Pancreas (tissue), 10 donors: ENCODE measurements around the gene FBXO41. TPM values are rescaled to one million over a fixed set of nuclear protein-coding genes. Genes with fewer than 3 reads are reported as not detected.

Experiments
- ATAC-seq, 4 donors: fragments of 200-7000 bp; cut with Tn5 transposase; one replicate each; pipeline versions ENCODE4 v1.8.0 to v1.9.1; 2020; ENCODE audit warnings: mild to moderate bottlenecking in 4 of 4, moderate library complexity in 4 of 4
- DNase-seq, 6 donors: peaks; one replicate each; pipeline ENCODE4 v3.0.0-alpha.2; 2020
- FAIRE-seq: peaks from 2 replicates; lab custom pipeline; 2012; peaks lifted over from hg19 to GRCh38; lab: Jason Lieb, UNC
- H3K27ac ChIP-seq, 4 donors: fragments of 200-600 bp; sonication (generic); 1 replicate in 3 of 4; 2 replicates in 1 of 4; pipeline versions ENCODE4 v1.5.0 to v1.8.0; 2020
- H3K27me3 ChIP-seq, 4 donors: fragments of 200-600 bp; one replicate each; pipeline ENCODE4 v1.8.0; 2021
- H3K36me3 ChIP-seq, 3 donors: fragments of 200-600 bp; sonication (generic) in 1 of 3; one replicate each; pipeline versions ENCODE4 v1.5.0 to v1.8.0; 2020 to 2021
- H3K4me1 ChIP-seq, 3 donors: fragments of 200-600 bp; one replicate each; pipeline ENCODE4 v1.8.0; 2021
- H3K4me3 ChIP-seq, 4 donors: fragments of 200-600 bp; sonication (generic) in 2 of 4; one replicate each; pipeline versions ENCODE4 v1.5.0 to v1.8.0; 2020 to 2021
- H3K9me3 ChIP-seq, 4 donors: fragments of 200-600 bp; one replicate each; pipeline ENCODE4 v1.8.0; 2021
- WGBS, 2 donors: extraction: QIAGEN DNeasy Blood & Tissue Kit; methylation state at CpG; one replicate each; pipeline ENCODE4 v1.1.7; 2013; 5-methylcytosine and 5-hydroxymethylcytosine counted together
- intact Hi-C, 3 donors: fragments of 100-400 bp; cut with DNase I; formaldehyde crosslinking; loops; one replicate each; pipeline versions ENCODE4 v1.11.1 to v1.14.2; 2022
- polyA plus RNA-seq, 2 donors: library from polyadenylated mRNA; stranded (reverse); fragments of 200-250 nt; gene quantifications; one replicate each; pipeline ENCODE4 v1.2.3, GENCODE V29; 2013
- total RNA-seq, 6 donors: library from RNA; stranded (reverse); fragmentation: NEBNext Ultra II Directional in 4 of 6; extraction: Animal tissue kit (Norgen Biotek cat#: 25700) in 4 of 6; gene quantifications; one replicate each; pipeline versions ENCODE4 v1.2.1 to v1.2.4, GENCODE V29; 2021 to 2023
- TF ChIP-seq, protein P1 (sequence below), 4 donors: fragments of 200-600 bp; sonication (generic) in 3 of 4; IDR thresholded peaks; one replicate each; pipeline versions ENCODE4 v1.5.0 to v1.8.0; 2021; ENCODE audit warnings: antibody characterized with exemption in 4 of 4
- donor health status: healthy with polysubstance abuse.
- donor health status: DM: no; HTN: no; CAD: no; lungs with moderate emphysema.
- donor health status: DM: no; HTN: no; CAD: no.
- donor health status: control.
- donor health status: control.
- donor health status: Bipolar disorder and iron deficiency.
- donor health status: DM: yes; HTN: yes; CAD: no.
- donor health status: DM: no; HTN: no; CAD: no.
- donor health status: DM: no; HTN: no; CAD: no.
- donor health status: DM: yes; HTN: yes; CAD: no.

The FBXO41 gene
- total and polyA plus RNA-seq, 8 donors: 2.2 to 6.9 (median 3.4) TPM

DNA sequence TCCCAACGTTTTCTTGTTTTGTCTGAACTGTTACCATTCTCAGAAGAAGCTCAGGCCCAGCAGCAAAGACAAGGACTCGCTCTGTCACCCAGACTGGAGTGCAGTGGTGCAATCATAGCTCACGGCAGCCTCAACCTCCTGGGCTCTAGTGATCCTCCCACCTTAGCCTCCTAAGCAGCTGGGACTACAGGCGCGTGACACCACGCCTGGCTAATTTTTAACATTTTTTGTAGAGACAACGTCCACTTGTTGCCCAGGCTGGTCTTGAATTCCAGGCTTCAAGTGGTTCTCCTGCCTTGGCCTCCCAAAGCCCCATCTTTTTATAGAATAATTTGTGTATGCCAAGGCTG, 72.2 kb downstream of the FBXO41 start:
- no peaks in the 10 kb centered on the region for H3K27me3 ChIP-seq
- TF ChIP-seq, protein P1, sequence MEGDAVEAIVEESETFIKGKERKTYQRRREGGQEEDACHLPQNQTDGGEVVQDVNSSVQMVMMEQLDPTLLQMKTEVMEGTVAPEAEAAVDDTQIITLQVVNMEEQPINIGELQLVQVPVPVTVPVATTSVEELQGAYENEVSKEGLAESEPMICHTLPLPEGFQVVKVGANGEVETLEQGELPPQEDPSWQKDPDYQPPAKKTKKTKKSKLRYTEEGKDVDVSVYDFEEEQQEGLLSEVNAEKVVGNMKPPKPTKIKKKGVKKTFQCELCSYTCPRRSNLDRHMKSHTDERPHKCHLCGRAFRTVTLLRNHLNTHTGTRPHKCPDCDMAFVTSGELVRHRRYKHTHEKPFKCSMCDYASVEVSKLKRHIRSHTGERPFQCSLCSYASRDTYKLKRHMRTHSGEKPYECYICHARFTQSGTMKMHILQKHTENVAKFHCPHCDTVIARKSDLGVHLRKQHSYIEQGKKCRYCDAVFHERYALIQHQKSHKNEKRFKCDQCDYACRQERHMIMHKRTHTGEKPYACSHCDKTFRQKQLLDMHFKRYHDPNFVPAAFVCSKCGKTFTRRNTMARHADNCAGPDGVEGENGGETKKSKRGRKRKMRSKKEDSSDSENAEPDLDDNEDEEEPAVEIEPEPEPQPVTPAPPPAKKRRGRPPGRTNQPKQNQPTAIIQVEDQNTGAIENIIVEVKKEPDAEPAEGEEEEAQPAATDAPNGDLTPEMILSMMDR (IDR thresholded peaks at IDR 0.05): no peak
- H3K27ac ChIP-seq: no peak overlapping the region
- intact Hi-C loops: no loop called here
- H3K4me3 ChIP-seq: no peak overlapping the region
- H3K9me3 ChIP-seq: no peaks in the 10 kb centered on the region
- peaks cover 0 to 3% (median 0%) of the 10 kb centered on the region in 3 donors for H3K4me1 ChIP-seq
- DNase-seq (no peak), ATAC-seq (no peak), FAIRE-seq (no peak)
- WGBS, 2 donors: 61 to 66% methylated on average over 7 of the region's 7 CpGs
- no peaks in the 10 kb centered on the region for H3K36me3 ChIP-seq

DNA sequence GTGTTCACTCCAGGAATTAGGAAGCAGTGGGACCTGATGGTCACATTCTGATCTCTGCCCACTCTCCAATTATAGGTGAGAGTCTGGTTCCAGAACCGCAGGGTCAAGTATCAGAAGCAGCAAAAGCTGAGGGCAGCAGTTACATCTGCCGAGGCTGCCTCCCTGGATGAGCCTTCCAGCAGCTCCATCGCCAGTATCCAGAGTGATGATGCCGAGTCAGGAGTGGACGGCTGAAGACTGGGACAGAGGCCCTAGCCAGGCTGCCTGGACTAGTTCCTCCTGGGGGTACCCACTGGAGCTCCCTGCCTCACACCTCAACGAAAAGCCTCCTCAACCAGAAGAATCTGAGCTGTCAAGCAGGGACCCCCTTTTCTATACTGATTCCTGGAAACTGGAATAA, 73.6 kb downstream of the FBXO41 start:
- FAIRE-seq: no peak
- H3K4me1 ChIP-seq: peaks cover 0 to 3% (median 0%) of the 10 kb centered on the region in 3 donors
- intact Hi-C loops: no loop called here
- H3K36me3 ChIP-seq: no peaks in the 10 kb centered on the region
- no peaks in the 10 kb centered on the region for H3K27me3 ChIP-seq
- no peak overlapping the region for H3K4me3 ChIP-seq
- TF ChIP-seq, protein P1 (IDR thresholded peaks at IDR 0.05): no peak
- no peak for ATAC-seq
- no peaks in the 10 kb centered on the region for H3K9me3 ChIP-seq
- H3K27ac ChIP-seq: no peak overlapping the region
- no peak for DNase-seq
- 78 to 91% methylated on average over 6 of the region's 6 CpGs for WGBS, 2 donors

DNA sequence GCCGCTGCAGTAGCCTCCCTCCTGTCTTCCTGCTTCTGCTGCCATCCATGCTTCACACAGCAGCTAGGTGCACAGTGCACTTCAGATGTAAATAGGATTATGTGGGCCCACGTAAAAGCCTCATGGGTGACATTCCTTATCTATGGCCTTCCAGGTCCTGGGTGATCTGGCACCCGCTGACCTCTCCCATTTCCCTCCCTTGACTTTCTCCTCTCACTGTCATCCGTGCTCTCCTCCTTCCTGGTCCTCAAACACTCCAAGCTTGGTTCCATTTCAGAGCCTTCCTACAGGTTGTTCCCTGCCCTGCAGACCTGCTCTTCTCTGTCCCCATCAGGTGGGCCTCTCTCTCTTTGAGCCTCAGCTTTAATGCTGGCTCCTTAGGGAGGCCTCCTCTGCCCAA, 74.3 kb downstream of the FBXO41 start:
- Histone ChIP-seq H3K9me3 (no peaks in the 10 kb centered on the region), H3K27ac (no peak overlapping the region), H3K4me3 (no peak overlapping the region), H3K27me3 (no peaks in the 10 kb centered on the region), H3K4me1 (peaks cover 0 to 1% (median 0%) of the 10 kb centered on the region in 3 donors), H3K36me3 (no peaks in the 10 kb centered on the region)
- 74 to 85% methylated on average over 4 of the region's 4 CpGs for WGBS, 2 donors
- no peak for FAIRE-seq
- TF ChIP-seq, protein P1 (IDR thresholded peaks at IDR 0.05): no peak
- intact Hi-C loops: no loop called here
- no peak for DNase-seq
- no peak for ATAC-seq

DNA sequence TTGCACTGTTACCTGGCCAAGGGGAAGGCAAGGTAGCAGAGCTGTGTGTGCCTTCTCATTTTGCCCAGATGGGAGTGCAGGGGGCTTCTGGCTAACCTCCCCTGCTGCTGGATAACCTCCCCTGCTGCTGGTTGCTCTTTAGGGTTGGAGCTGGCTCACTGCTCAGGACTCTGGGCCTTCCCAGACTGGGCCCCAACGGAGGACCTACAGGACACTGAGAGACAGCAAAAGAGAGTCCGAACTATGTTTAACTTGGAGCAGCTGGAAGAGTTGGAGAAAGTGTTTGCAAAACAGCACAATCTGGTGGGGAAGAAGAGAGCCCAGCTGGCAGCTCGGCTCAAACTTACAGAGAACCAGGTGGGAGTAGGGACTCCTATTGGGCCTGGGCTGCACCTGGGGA, 76.0 kb downstream of the FBXO41 start:
- ATAC-seq (no peak), FAIRE-seq (no peak), DNase-seq (no peak)
- Histone ChIP-seq H3K4me1 (no peaks in the 10 kb centered on the region), H3K9me3 (no peaks in the 10 kb centered on the region), H3K27me3 (peaks cover 0 to 4% (median 0%) of the 10 kb centered on the region in 4 donors), H3K36me3 (no peaks in the 10 kb centered on the region), H3K27ac (no peak overlapping the region), H3K4me3 (no peak overlapping the region)
- WGBS, 2 donors: 71 to 94% methylated on average over 3 of the region's 3 CpGs
- intact Hi-C loops: no loop called here
- TF ChIP-seq, protein P1 (IDR thresholded peaks at IDR 0.05): no peak

DNA sequence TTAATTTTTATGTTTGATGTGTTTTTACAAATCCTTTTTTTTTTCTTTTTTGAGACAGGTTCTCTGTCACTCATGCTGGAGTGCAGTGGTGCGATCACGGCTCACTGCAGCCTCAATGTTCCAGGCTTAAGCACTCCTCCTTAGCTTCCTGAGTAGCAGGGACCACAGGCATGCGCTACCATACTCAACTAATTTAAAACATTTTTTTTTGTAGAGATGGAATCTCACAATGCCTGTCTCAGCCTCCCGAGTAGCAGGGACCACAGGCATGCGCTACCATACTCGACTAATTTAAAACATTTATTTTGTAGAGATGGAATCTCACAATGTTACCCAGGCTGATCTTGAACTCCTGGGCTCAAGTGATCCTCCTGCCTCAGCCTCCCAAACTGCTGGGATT, 78.7 kb downstream of the FBXO41 start:
- peaks cover 0 to 4% (median 0%) of the 10 kb centered on the region in 4 donors for H3K27me3 ChIP-seq
- intact Hi-C loops: no loop called here
- no peak for FAIRE-seq
- no peak for ATAC-seq
- DNase-seq: no peak
- WGBS, 2 donors: 90 to 92% methylated on average over 6 of the region's 6 CpGs
- H3K4me1 ChIP-seq: peaks cover 0 to 10% (median 4%) of the 10 kb centered on the region in 3 donors
- no peaks in the 10 kb centered on the region for H3K36me3 ChIP-seq
- TF ChIP-seq, protein P1 (IDR thresholded peaks at IDR 0.05): no peak
- H3K9me3 ChIP-seq: no peaks in the 10 kb centered on the region
- no peak overlapping the region for H3K27ac ChIP-seq
- no peak overlapping the region for H3K4me3 ChIP-seq

Other genes starting within 250 kb of the FBXO41 start
- gene SFXN5, start 212.8 kb downstream of the FBXO41 start, total RNA-seq: 1 to 10 TPM; 2.6 to 8.4 (median 4.8) TPM
- 1 to 10 TPM; 5.3 to 7.0 TPM for gene SFXN5, start 212.8 kb downstream of the FBXO41 start, polyA plus RNA-seq
- gene RAB11FIP5, start 171.5 kb downstream of the FBXO41 start, total RNA-seq: 10 to 100 TPM; 13.4 to 17.6 (median 16.2) TPM
- 10 to 100 TPM; 10.1 to 12.4 TPM for gene RAB11FIP5, start 171.5 kb downstream of the FBXO41 start, polyA plus RNA-seq
- not detected for gene NOTO, start 81.9 kb downstream of the FBXO41 start, total RNA-seq
- not detected for gene NOTO, start 81.9 kb downstream of the FBXO41 start, polyA plus RNA-seq
- 10 to 100 TPM in 4 of 6 donors, 1 to 10 TPM in 2; 8.7 to 13.7 (median 11.5) TPM for gene SMYD5, start 70.2 kb downstream of the FBXO41 start, total RNA-seq
- 10 to 100 TPM; 17.0 to 19.6 TPM for gene SMYD5, start 70.2 kb downstream of the FBXO41 start, polyA plus RNA-seq
- 10 to 100 TPM; 10.5 to 16.7 (median 13.2) TPM for gene PRADC1, start 51.2 kb downstream of the FBXO41 start, total RNA-seq
- 10 to 100 TPM; 19.1 to 20.9 TPM for gene PRADC1, start 51.2 kb downstream of the FBXO41 start, polyA plus RNA-seq
- 100 to 1,000 TPM in 4 of 6 donors, 10 to 100 TPM in 2; 91.8 to 141 (median 118) TPM for gene CCT7, start 50.2 kb downstream of the FBXO41 start, total RNA-seq
- 10 to 100 TPM; 72.7 to 92.2 TPM for gene CCT7, start 50.2 kb downstream of the FBXO41 start, polyA plus RNA-seq
- gene EGR4, start 9.1 kb upstream of the FBXO41 start, total RNA-seq: under 1 TPM in 3 of 6 donors, not detected in 3; 0.09 to 0.18 (median 0.09) TPM
- under 1 TPM; 0.19 to 0.94 TPM for gene EGR4, start 9.1 kb upstream of the FBXO41 start, polyA plus RNA-seq
- gene ALMS1, start 101.4 kb upstream of the FBXO41 start, total RNA-seq: 10 to 100 TPM; 12.0 to 19.8 (median 14.3) TPM
- gene ALMS1, start 101.4 kb upstream of the FBXO41 start, polyA plus RNA-seq: 1 to 10 TPM; 7.8 to 8.5 TPM